ENCODE results near the gene FBXL14.
A peak's percentile ranks its signal among the peaks of the same experiment; 100 is the strongest.

- TF ChIP-seq ZEB2 (tag by site-specific recombination; IDR thresholded peaks at IDR 0.05) (no peak), CTCF (tag by site-specific recombination; IDR thresholded peaks at IDR 0.05) (0 out of 2 replicates have a peak, but pooled peaks have one; percentile 5), ZNF777 (tag by site-specific recombination; IDR thresholded peaks at IDR 0.05; ENCODE audit: borderline replicate concordance) (no peak), ZNF629 (tag by site-specific recombination; IDR thresholded peaks at IDR 0.05) (no peak), ZNF133 (tag by site-specific recombination; IDR thresholded peaks at IDR 0.05) (no peak), ZNF530 (tag by site-specific recombination; IDR thresholded peaks at IDR 0.05; ENCODE audit: low read depth) (no peak), ZNF280C (tag by site-specific recombination; IDR thresholded peaks at IDR 0.05) (no peak), ZNF274 (IDR thresholded peaks at IDR 0.05; ENCODE audit: low read length) (no peak), ZNF274 (tag by site-specific recombination; IDR thresholded peaks at IDR 0.05; ENCODE audit: borderline replicate concordance) (no peak)
Measured at GRCh38 chr12:1581973-1582708, 12.2 kb downstream of the FBXL14 start.
